GM12864 (cell line): ENCODE data around the gene STX8.
A peak's percentile ranks its signal among the peaks of the same experiment; 100 is the strongest.
"Not testable (repeated sequence)": the region's sequence is repeated elsewhere in the genome, so short reads cannot be mapped to it uniquely, and the experiment has no call there.

Source experiments
- DNase-seq: peaks from one replicate; pipeline ENCODE4 v3.0.0-alpha.2; 2011; ENCODE audit warnings: low read depth
- H3K4me3 ChIP-seq: 2 replicates; pipeline ENCODE4 v1.5.1; 2011; ENCODE audit warnings: mild to moderate bottlenecking, low read depth, low read length, control low read depth
- CTCF ChIP-seq: IDR thresholded peaks from 2 replicates; pipeline ENCODE4 v1.5.1; 2011; ENCODE audit warnings: low read depth, mild to moderate bottlenecking, moderate library complexity, low read length, control low read depth, inconsistent platforms; ENCODE audit errors: missing control alignments

Gene STX8

DNA sequence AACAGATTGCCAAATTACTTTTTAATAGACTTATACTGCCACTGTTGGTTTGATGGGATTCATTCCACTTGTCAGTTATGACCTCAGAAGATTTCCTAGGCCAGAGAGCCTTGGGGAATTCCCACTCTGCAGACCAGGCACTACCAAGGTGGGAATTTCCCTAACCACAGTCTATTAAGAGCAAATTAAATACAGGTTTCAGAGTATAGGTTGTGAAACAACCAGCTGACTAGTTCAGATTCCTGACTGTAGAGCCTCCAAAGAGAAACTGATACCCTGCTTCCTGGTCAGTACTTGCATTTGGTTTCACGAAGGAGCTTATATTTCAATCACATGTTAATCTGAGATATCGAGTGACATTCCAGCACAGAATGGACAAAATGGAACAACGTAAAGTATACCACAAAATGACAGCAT lies 186.5 kb downstream of the STX8 start:
- TF ChIP-seq CTCF: no peak
- DNase-seq: peak; percentile 47
- no peak overlapping the region for H3K4me3 ChIP-seq

- no peak for TF ChIP-seq CTCF
- DNase-seq: no peak
- no peak overlapping the region for H3K4me3 ChIP-seq
These were observed 189.2 kb downstream of the STX8 start for GRCh38 chr17:9386401-9386800.

GRCh38 chr17:9383826-9384225 lies 191.8 kb downstream of the STX8 start:
- no peak overlapping the region for H3K4me3 ChIP-seq
- DNase-seq: no peak
- no peak for TF ChIP-seq CTCF

- no peak overlapping the region for H3K4me3 ChIP-seq
- DNase-seq: no peak
- TF ChIP-seq CTCF: no peak
These were observed 193.0 kb downstream of the STX8 start for GRCh38 chr17:9382626-9383025.

DNA sequence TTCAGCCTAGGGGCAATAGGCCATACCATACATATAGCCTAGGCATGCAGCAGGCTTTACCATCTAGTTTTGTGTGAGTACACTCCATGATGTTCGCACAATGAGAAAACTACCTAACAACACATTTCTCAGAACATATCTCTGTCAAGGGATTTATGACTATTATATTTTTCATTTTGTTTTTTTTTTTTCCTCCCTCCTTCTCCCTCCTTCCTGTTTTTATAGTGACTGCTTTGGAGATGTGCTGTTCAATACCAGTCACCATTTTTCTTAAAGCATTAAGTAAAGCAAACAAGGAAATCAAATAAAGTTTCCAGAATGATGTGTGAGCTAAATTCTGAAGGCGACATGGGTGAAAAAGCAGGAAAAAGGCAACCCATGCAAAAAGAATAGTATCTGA lies 194.6 kb downstream of the STX8 start:
- no peak for DNase-seq
- TF ChIP-seq CTCF: no peak
- no peak overlapping the region for H3K4me3 ChIP-seq

DNA sequence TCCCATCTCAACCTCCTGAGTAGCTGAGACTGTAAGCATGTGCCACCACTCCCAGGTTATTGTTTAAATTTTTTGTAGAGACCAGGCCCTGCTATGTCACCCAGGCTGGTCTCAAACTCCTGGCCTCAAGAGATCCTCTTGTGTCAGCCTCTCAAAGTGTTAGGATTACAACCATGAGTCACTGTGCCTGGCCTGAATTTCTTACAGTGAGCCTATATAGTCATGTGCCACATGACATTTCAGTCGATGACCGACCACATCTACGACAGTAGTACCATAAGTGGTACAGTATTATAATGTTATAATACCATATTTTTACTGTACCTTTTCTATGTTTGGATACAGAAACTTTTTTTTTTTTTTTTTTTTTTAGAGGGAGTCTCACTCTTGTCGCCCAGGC lies 195.3 kb downstream of the STX8 start:
- no peak for DNase-seq
- no peak overlapping the region for H3K4me3 ChIP-seq
- no peak for TF ChIP-seq CTCF

- not testable (repeated sequence) for DNase-seq, H3K4me3 ChIP-seq
These were observed 199.4 kb downstream of the STX8 start for GRCh38 chr17:9376177-9376576.

- H3K4me3 ChIP-seq: no peak overlapping the region
- no peak for TF ChIP-seq CTCF
- DNase-seq: no peak
These were observed 204.6 kb downstream of the STX8 start for GRCh38 chr17:9371019-9371418.
